GM12878 (cell line): Measurements from ENCODE around the gene NRBF2. TPM values are rescaled to one million over a fixed set of nuclear protein-coding genes. Genes with fewer than 3 reads are reported as not detected.

Source experiments
- ATAC-seq: fragments of 200-7000 bp; cut with Tn5 transposase; 3 replicates; pipeline ENCODE4 v1.9.1; 2020; ENCODE audit warnings: mild to moderate bottlenecking, moderate library complexity
- BruUV-seq: library from RNA; stranded (reverse); fragments of 400-500 nt; replicated peaks from 2 replicates; lab custom pipeline; 2021; lab: Mats Ljungman, UMichigan
- CTCF ChIA-PET: fragments of 300-600 bp; sonication (Branson Sonifier 250); formaldehyde crosslinking; extraction: SDS; loops from one replicate; lab custom pipeline; 2021; ENCODE audit warnings: inconsistent platforms; lab: Yijun Ruan, JAX
- POLR2A ChIA-PET: fragments of 350-600 bp; formaldehyde crosslinking; extraction: SDS; loops from one replicate; lab custom pipeline; 2021; ENCODE audit warnings: inconsistent platforms; lab: Charles Lee
- RAD21 ChIA-PET: fragments of 300-600 bp; sonication (Branson Sonifier 250); formaldehyde crosslinking; loops from one replicate; lab custom pipeline; 2023; ENCODE audit warnings: antibody characterized with exemption; ENCODE audit not compliant: unreplicated experiment; lab: Charles Lee
- SMC1A ChIA-PET: fragments of 300-600 bp; sonication (Branson Sonifier 250); formaldehyde crosslinking; loops from one replicate; lab custom pipeline; 2023; ENCODE audit not compliant: unreplicated experiment, uncharacterized antibody; lab: Charles Lee
- DNase-seq: peaks from one replicate; pipeline ENCODE4 v3.0.0-alpha.2; 2011; ENCODE audit warnings: low read depth, low spot score
- FAIRE-seq: peaks from 3 replicates; lab custom pipeline; 2011; peaks lifted over from hg19 to GRCh38; lab: Jason Lieb, UNC
- H2AFZ ChIP-seq: 2 replicates; pipeline ENCODE4 v1.6.0; 2011; ENCODE audit warnings: low read depth, low read length, control low read depth; ENCODE audit not compliant: control insufficient read depth
- H3K27ac ChIP-seq: 2 replicates; pipeline ENCODE4 v1.5.1; 2011; ENCODE audit warnings: control low read depth; ENCODE audit not compliant: control insufficient read depth, insufficient read depth
- H3K27me3 ChIP-seq, 2 experiments: replicated peaks in 1 of 2; 2 replicates each; pipeline versions ENCODE4 v1.6.0 to v1.6.1; 2011; ENCODE audit warnings: low read length in 1 of 2; ENCODE audit not compliant: control insufficient read depth in 2 of 2, insufficient read depth in 2 of 2
- H3K36me3 ChIP-seq, 2 experiments: 2 replicates each; pipeline ENCODE4 v1.5.1; 2011; ENCODE audit warnings: low read length in 1 of 2; ENCODE audit not compliant: control insufficient read depth in 2 of 2, insufficient read depth in 2 of 2
- H3K4me1 ChIP-seq: 2 replicates; pipeline ENCODE4 v1.6.1; 2011; ENCODE audit warnings: mild to moderate bottlenecking, low read length, moderate library complexity, mixed read lengths; ENCODE audit not compliant: control insufficient read depth, insufficient read depth
- H3K4me2 ChIP-seq: 2 replicates; pipeline ENCODE4 v1.6.0; 2011; ENCODE audit warnings: control low read depth; ENCODE audit not compliant: control insufficient read depth, insufficient read depth
- H3K4me3 ChIP-seq: fragments of 200-600 bp; sonication (generic); 2 replicates; pipeline ENCODE4 v1.5.1; 2016
- H3K79me2 ChIP-seq: 2 replicates; pipeline ENCODE4 v1.6.0; 2011; ENCODE audit warnings: low read length; ENCODE audit not compliant: control insufficient read depth, insufficient read depth
- H3K9ac ChIP-seq: 2 replicates; pipeline ENCODE4 v1.8.0; 2011; ENCODE audit warnings: low read length, control low read depth, mixed read lengths; ENCODE audit not compliant: control insufficient read depth, insufficient read depth
- H3K9me3 ChIP-seq: replicated peaks from 3 replicates; pipeline ENCODE4 v1.5.1; 2011; ENCODE audit warnings: mild to moderate bottlenecking, low read length; ENCODE audit not compliant: control insufficient read depth, insufficient read depth
- H4K20me1 ChIP-seq: 2 replicates; pipeline ENCODE4 v1.6.0; 2011; ENCODE audit not compliant: control insufficient read depth, insufficient read depth
- BACH1 ChIP-seq: fragments of 450-650 bp; IDR thresholded peaks from 2 replicates; pipeline ENCODE4 v1.6.1; 2017; ENCODE audit warnings: mild to moderate bottlenecking, borderline replicate concordance
- BCL3 ChIP-seq: IDR thresholded peaks from 2 replicates; pipeline ENCODE4 v1.6.1; 2011; ENCODE audit warnings: borderline replicate concordance, low read depth, mild to moderate bottlenecking, moderate library complexity, low read length; ENCODE audit not compliant: insufficient read depth, poor library complexity, severe bottlenecking
- BMI1 ChIP-seq: fragments of 450-650 bp; IDR thresholded peaks from 2 replicates; pipeline ENCODE4 v1.6.1; 2016; ENCODE audit warnings: mild to moderate bottlenecking, moderate library complexity, borderline replicate concordance
- EP300 ChIP-seq, 2 experiments: fragments of 150-350 bp in 1 of 2; IDR thresholded peaks; 2 replicates each; pipeline ENCODE4 v1.6.1; 2011 to 2012; ENCODE audit warnings: low read depth in 2 of 2, low read length in 2 of 2, borderline replicate concordance in 1 of 2, improper control_type of control experiment in 1 of 2, inconsistent platforms in 1 of 2; ENCODE audit not compliant: control insufficient read depth in 1 of 2
- EZH2 ChIP-seq: IDR thresholded peaks from 2 replicates; pipeline ENCODE4 v1.6.1; 2012; ENCODE audit warnings: low read depth, mild to moderate bottlenecking, control low read depth, inconsistent platforms, low read length, borderline replicate concordance; ENCODE audit not compliant: control insufficient read depth
- PML ChIP-seq: IDR thresholded peaks from 2 replicates; pipeline ENCODE4 v1.6.1; 2012; ENCODE audit warnings: low read length, inconsistent platforms
- RELA ChIP-seq: fragments of 450-650 bp; IDR thresholded peaks from 2 replicates; pipeline ENCODE4 v1.8.0; 2014; ENCODE audit warnings: borderline replicate concordance; ENCODE audit not compliant: partially characterized antibody
- SKIL ChIP-seq: fragments of 450-650 bp; IDR thresholded peaks from 2 replicates; pipeline ENCODE4 v1.6.1; 2017; ENCODE audit warnings: mild to moderate bottlenecking, low read depth, inconsistent platforms; ENCODE audit not compliant: poor library complexity, severe bottlenecking
- SMAD5 ChIP-seq: IDR thresholded peaks from 2 replicates; pipeline ENCODE4 v1.6.1; 2016; ENCODE audit warnings: antibody characterized with exemption, low read depth
- SMARCA5 ChIP-seq: fragments of 450-650 bp; IDR thresholded peaks from 2 replicates; pipeline ENCODE4 v1.6.1; 2017; ENCODE audit warnings: mild to moderate bottlenecking
- SP1 ChIP-seq: IDR thresholded peaks from one replicate; pipeline ENCODE4 v1.6.1; 2011; ENCODE audit warnings: low read depth, low read length
- SREBF2 ChIP-seq: IDR thresholded peaks from 2 replicates; pipeline ENCODE4 v1.6.1; 2012; ENCODE audit warnings: mild to moderate bottlenecking, low read length
- YBX1 ChIP-seq: fragments of 450-650 bp; IDR thresholded peaks from 2 replicates; pipeline ENCODE4 v1.6.1; 2016; ENCODE audit warnings: antibody characterized with exemption
- ZNF274 ChIP-seq: IDR thresholded peaks from one replicate; pipeline ENCODE4 v1.8.0; 2011; ENCODE audit not compliant: insufficient read length, insufficient read depth
- WGBS: methylation state at CpG from one replicate; pipeline ENCODE4 v1.1.6; 2016; ENCODE audit warnings: low lambda C conversion rate; ENCODE audit not compliant: insufficient replicate concordance, insufficient coverage; ENCODE audit errors: missing lambda C conversion rate; 5-methylcytosine and 5-hydroxymethylcytosine counted together
- in situ Hi-C: fragments of 300-500 bp; cut with MboI; formaldehyde crosslinking; loops from 9 replicates; pipeline ENCODE4 v1.14.3; 2018; ENCODE audit warnings: mixed read lengths
- intact Hi-C: fragments of 100-400 bp; cut with micrococcal nuclease; formaldehyde crosslinking; loops from one replicate; pipeline ENCODE4 v1.14.2; 2022; ENCODE audit not compliant: unreplicated experiment
- polyA plus RNA-seq, 11 experiments: library from polyadenylated mRNA; depleted of rRNA in 4 of 11; unstranded in 6 of 11; stranded (reverse) in 5 of 11; fragments of >200 nt; fragmentation: Nextera tagmentation in 4 of 11; fragmentation: Illumina TruSeq in 1 of 11; extraction: Ambion mirVana in 4 of 11; extraction: Trizol in 1 of 11; gene quantifications; 1 replicate in 1 of 11; 2 replicates in 10 of 11; pipeline versions ENCODE4 v1.2.1 to v1.2.3, GENCODE V29; 2011 to 2016; ENCODE audit warnings: inconsistent platforms in 2 of 11, missing spikeins in 2 of 11, low read depth in 1 of 11
- total RNA-seq, 4 experiments: library from RNA; depleted of rRNA in 3 of 4; stranded (reverse); fragments of >200 nt in 3 of 4; fragmentation: Illumina TruSeq in 1 of 4; extraction: Trizol in 1 of 4; gene quantifications; 2 replicates each; pipeline versions ENCODE4 v1.2.1 to v1.2.3, GENCODE V29; 2013 to 2021
- TF ChIP-seq, protein P1 (sequence below): fragments of 450-650 bp; IDR thresholded peaks from 2 replicates; pipeline ENCODE4 v1.6.1; 2017; ENCODE audit warnings: antibody characterized with exemption, mild to moderate bottlenecking, moderate library complexity
- TF ChIP-seq, protein P2 (sequence below): fragments of 450-650 bp; formaldehyde crosslinking; IDR thresholded peaks from 2 replicates; pipeline ENCODE4 v1.4.0; 2022; ENCODE audit warnings: mild to moderate bottlenecking, moderate library complexity

Gene NRBF2
- total and polyA plus RNA-seq, 10 of the 15 experiments (the other 5 are each of a cell fraction or from before 2014, with no cell fraction given), result 17.8 to 39.8 (median 27.7) TPM

- Histone ChIP-seq H3K4me3 (no peak overlapping the region), H3K36me3 (no peaks in the 10 kb centered on the region), H3K27ac (no peak overlapping the region), H2AFZ (no peak overlapping the region), H3K4me1 (no peaks in the 10 kb centered on the region), H3K9me3 (no peaks in the 10 kb centered on the region), H4K20me1 (no peaks in the 10 kb centered on the region), H3K4me2 (no peak overlapping the region), H3K27me3 (no peaks in the 10 kb centered on the region), H3K79me2 (no peaks in the 10 kb centered on the region), H3K9ac (no peak overlapping the region)
- DNase-seq, result no peak
- in situ Hi-C loops, result no loop called here
- SMC1A ChIA-PET, result no interaction called here
- CTCF ChIA-PET, result no interaction called here
- RAD21 ChIA-PET, result no interaction called here
- no peak for FAIRE-seq
- intact Hi-C loops, result no loop called here
- POLR2A ChIA-PET, result no interaction called here
- no peak for ATAC-seq
- no TSS peak for BruUV-seq
- WGBS, result 49% methylated on average over 5 of the region's 5 CpGs
- no peak for TF ChIP-seq BCL3
- no peak for TF ChIP-seq BACH1
- no peak for TF ChIP-seq SKIL
- TF ChIP-seq BMI1, result no peak
- TF ChIP-seq SMARCA5, result no peak
- no peak for TF ChIP-seq EZH2
- TF ChIP-seq ZNF274, result no peak
- TF ChIP-seq SMAD5, result no peak
- TF ChIP-seq, protein P1, sequence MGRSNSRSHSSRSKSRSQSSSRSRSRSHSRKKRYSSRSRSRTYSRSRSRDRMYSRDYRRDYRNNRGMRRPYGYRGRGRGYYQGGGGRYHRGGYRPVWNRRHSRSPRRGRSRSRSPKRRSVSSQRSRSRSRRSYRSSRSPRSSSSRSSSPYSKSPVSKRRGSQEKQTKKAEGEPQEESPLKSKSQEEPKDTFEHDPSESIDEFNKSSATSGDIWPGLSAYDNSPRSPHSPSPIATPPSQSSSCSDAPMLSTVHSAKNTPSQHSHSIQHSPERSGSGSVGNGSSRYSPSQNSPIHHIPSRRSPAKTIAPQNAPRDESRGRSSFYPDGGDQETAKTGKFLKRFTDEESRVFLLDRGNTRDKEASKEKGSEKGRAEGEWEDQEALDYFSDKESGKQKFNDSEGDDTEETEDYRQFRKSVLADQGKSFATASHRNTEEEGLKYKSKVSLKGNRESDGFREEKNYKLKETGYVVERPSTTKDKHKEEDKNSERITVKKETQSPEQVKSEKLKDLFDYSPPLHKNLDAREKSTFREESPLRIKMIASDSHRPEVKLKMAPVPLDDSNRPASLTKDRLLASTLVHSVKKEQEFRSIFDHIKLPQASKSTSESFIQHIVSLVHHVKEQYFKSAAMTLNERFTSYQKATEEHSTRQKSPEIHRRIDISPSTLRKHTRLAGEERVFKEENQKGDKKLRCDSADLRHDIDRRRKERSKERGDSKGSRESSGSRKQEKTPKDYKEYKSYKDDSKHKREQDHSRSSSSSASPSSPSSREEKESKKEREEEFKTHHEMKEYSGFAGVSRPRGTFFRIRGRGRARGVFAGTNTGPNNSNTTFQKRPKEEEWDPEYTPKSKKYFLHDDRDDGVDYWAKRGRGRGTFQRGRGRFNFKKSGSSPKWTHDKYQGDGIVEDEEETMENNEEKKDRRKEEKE, result no peak
- TF ChIP-seq PML, result no peak
- no peak for TF ChIP-seq YBX1
- TF ChIP-seq, protein P2, sequence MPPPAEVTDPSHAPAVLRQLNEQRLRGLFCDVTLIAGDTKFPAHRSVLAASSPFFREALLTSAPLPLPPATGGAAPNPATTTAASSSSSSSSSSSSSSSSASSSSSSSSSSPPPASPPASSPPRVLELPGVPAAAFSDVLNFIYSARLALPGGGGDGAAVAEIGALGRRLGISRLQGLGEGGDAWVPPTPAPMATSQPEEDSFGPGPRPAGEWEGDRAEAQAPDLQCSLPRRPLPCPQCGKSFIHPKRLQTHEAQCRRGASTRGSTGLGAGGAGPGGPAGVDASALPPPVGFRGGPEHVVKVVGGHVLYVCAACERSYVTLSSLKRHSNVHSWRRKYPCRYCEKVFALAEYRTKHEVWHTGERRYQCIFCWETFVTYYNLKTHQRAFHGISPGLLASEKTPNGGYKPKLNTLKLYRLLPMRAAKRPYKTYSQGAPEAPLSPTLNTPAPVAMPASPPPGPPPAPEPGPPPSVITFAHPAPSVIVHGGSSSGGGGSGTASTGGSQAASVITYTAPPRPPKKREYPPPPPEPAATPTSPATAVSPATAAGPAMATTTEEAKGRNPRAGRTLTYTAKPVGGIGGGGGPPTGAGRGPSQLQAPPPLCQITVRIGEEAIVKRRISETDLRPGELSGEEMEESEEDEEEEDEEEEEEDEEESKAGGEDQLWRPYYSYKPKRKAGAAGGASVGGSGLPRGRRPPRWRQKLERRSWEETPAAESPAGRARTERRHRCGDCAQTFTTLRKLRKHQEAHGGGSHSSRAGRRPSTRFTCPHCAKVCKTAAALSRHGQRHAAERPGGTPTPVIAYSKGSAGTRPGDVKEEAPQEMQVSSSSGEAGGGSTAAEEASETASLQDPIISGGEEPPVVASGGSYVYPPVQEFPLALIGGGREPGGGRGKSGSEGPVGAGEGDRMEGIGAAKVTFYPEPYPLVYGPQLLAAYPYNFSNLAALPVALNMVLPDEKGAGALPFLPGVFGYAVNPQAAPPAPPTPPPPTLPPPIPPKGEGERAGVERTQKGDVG (CRISPR knock-in tag), result no peak
- TF ChIP-seq RELA, result no peak
- no peak for TF ChIP-seq SREBF2
- TF ChIP-seq SP1, result no peak
- no peak for TF ChIP-seq EP300 (IDR thresholded peaks at IDR 0.05; ENCODE audit: borderline replicate concordance in 1 of 2, control insufficient read depth in 1 of 2, low read depth in 2 of 2, low read length in 2 of 2)
Measured at GRCh38 chr10:63110940-63111339, 22.2 kb upstream of the NRBF2 start.
